ENCODE measurements around the gene COL4A2. TPM values are rescaled to one million over a fixed set of nuclear protein-coding genes. Genes with fewer than 3 reads are reported as not detected.
A peak's percentile ranks its signal among the peaks of the same experiment; 100 is the strongest.

The COL4A2 gene
- polyA plus RNA-seq, 1 donor (not counting 4 experiments of a cell fraction or from before 2014, with no cell fraction given), result 30.7 TPM

DNA sequence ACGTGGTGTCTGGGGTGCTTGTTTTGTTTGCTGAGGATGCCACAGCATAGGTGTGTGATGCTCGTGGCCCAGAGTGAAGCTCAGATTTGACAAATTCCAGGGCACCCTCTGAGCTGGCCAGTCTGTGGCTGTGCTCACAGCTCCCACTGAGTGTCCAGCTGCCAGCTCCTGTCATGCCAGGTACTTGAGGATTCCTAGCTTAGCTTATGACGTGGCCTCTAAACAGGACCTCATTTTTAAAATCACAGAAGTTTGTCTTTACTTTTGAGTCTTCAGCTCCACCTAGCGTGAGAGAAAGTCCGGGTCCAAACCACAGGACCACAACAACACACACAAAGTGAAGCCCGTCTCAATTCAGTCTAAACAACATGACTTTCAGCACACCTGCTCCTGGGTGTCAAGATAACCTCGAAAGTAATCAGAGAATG is 137.2 kb downstream of the COL4A2 start:
- no peak overlapping the region for H3K9ac ChIP-seq (ENCODE audit: control insufficient read depth, extremely low read depth, insufficient read depth, low read length)
- H3K9me1 ChIP-seq (ENCODE audit: control insufficient read depth, extremely low read depth, insufficient read depth, low read length), result peaks cover 2% of the 10 kb centered on the region
- FAIRE-seq (no peak), DNase-seq (ENCODE audit: low read depth, low spot score) (no peak)
- H2AFZ ChIP-seq (ENCODE audit: control insufficient read depth, low read length), result no peak overlapping the region
- H3K9me3 ChIP-seq (ENCODE audit: control insufficient read depth, low read depth, low read length), result no peaks in the 10 kb centered on the region
- H3K27me3 ChIP-seq (ENCODE audit: control insufficient read depth, extremely low read depth, insufficient read depth, low read length), result no peaks in the 10 kb centered on the region
- H3K4me3 ChIP-seq (ENCODE audit: control insufficient read depth in 2 of 3, extremely low read depth in 1 of 3, insufficient read depth in 2 of 3, low read depth in 1 of 3, low read length in 3 of 3), result no peak overlapping the region
- dilution Hi-C loops (cut with MboI; ENCODE audit: extremely low pct_ligation_motif_present, low sequenced_read_pairs), result no loop called here
- no peak for TF ChIP-seq EZH2 (IDR thresholded peaks at IDR 0.05; ENCODE audit: low read length)
- TF ChIP-seq, protein P1, sequence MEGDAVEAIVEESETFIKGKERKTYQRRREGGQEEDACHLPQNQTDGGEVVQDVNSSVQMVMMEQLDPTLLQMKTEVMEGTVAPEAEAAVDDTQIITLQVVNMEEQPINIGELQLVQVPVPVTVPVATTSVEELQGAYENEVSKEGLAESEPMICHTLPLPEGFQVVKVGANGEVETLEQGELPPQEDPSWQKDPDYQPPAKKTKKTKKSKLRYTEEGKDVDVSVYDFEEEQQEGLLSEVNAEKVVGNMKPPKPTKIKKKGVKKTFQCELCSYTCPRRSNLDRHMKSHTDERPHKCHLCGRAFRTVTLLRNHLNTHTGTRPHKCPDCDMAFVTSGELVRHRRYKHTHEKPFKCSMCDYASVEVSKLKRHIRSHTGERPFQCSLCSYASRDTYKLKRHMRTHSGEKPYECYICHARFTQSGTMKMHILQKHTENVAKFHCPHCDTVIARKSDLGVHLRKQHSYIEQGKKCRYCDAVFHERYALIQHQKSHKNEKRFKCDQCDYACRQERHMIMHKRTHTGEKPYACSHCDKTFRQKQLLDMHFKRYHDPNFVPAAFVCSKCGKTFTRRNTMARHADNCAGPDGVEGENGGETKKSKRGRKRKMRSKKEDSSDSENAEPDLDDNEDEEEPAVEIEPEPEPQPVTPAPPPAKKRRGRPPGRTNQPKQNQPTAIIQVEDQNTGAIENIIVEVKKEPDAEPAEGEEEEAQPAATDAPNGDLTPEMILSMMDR (optimal IDR thresholded peaks at IDR 0.05 in 1 of 3, IDR thresholded peaks at IDR 0.05 in 1 of 3, conservative IDR thresholded peaks at IDR 0.05 in 1 of 3; ENCODE audit: extremely low read depth in 1 of 3, insufficient read depth in 2 of 3, low read length in 3 of 3), result no peak
- peaks cover 5 to 13% of the 10 kb centered on the region in 2 experiments for H3K36me3 ChIP-seq (ENCODE audit: control insufficient read depth in 2 of 2, extremely low read depth in 1 of 2, insufficient read depth in 2 of 2, low read length in 2 of 2)
- H3K4me2 ChIP-seq (ENCODE audit: control insufficient read depth, extremely low read depth, insufficient read depth, low read depth, low read length), result no peak overlapping the region
- H4K20me1 ChIP-seq (ENCODE audit: control insufficient read depth, extremely low read depth, insufficient read depth, low read length), result no peaks in the 10 kb centered on the region
- H3K79me2 ChIP-seq (ENCODE audit: control insufficient read depth, insufficient read depth, low read length), result no peaks in the 10 kb centered on the region
- H3K27ac ChIP-seq (ENCODE audit: control insufficient read depth, insufficient read depth, low read length), result no peak overlapping the region
- H3K4me1 ChIP-seq (ENCODE audit: control insufficient read depth, extremely low read depth, insufficient read depth, low read length), result peaks cover 64% of the 10 kb centered on the region

DNA sequence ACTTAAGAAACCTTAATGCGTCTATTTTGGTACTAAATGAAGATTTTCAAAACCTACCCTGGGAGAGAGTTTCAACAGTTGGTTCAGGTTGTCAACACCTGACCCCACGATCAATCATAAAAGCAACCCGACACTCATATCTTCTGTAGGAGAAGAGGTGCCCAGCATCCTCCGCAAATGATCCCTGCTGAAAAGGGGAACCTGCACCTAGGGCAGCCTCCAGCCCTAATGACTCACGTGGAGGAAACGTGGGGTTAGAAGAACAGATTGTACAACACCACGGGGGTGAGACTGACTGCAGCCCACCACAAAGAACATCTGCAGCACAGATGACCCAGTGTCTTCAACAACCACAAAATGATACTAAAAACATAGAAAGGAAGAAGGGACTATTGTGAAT is 138.1 kb downstream of the COL4A2 start:
- Histone ChIP-seq H3K9ac (ENCODE audit: control insufficient read depth, extremely low read depth, insufficient read depth, low read length) (no peak overlapping the region), H4K20me1 (ENCODE audit: control insufficient read depth, extremely low read depth, insufficient read depth, low read length) (no peaks in the 10 kb centered on the region), H3K27ac (ENCODE audit: control insufficient read depth, insufficient read depth, low read length) (no peak overlapping the region), H3K79me2 (ENCODE audit: control insufficient read depth, insufficient read depth, low read length) (no peaks in the 10 kb centered on the region), H2AFZ (ENCODE audit: control insufficient read depth, low read length) (no peak overlapping the region), H3K27me3 (ENCODE audit: control insufficient read depth, extremely low read depth, insufficient read depth, low read length) (no peaks in the 10 kb centered on the region), H3K4me2 (ENCODE audit: control insufficient read depth, extremely low read depth, insufficient read depth, low read depth, low read length) (peak overlapping the region; percentile 16), H3K9me1 (ENCODE audit: control insufficient read depth, extremely low read depth, insufficient read depth, low read length) (peaks cover 2% of the 10 kb centered on the region), H3K4me1 (ENCODE audit: control insufficient read depth, extremely low read depth, insufficient read depth, low read length) (peaks cover 64% of the 10 kb centered on the region), H3K9me3 (ENCODE audit: control insufficient read depth, low read depth, low read length) (no peaks in the 10 kb centered on the region), H3K4me3 (ENCODE audit: control insufficient read depth in 2 of 3, extremely low read depth in 1 of 3, insufficient read depth in 2 of 3, low read depth in 1 of 3, low read length in 3 of 3) (no peak overlapping the region), H3K36me3 (ENCODE audit: control insufficient read depth in 2 of 2, extremely low read depth in 1 of 2, insufficient read depth in 2 of 2, low read length in 2 of 2) (peaks cover 5 to 13% of the 10 kb centered on the region in 2 experiments)
- dilution Hi-C loops (cut with MboI; ENCODE audit: extremely low pct_ligation_motif_present, low sequenced_read_pairs), result no loop called here
- TF ChIP-seq EZH2 (IDR thresholded peaks at IDR 0.05; ENCODE audit: low read length), result no peak
- TF ChIP-seq, protein P1 (optimal IDR thresholded peaks at IDR 0.05 in 1 of 3, IDR thresholded peaks at IDR 0.05 in 1 of 3, conservative IDR thresholded peaks at IDR 0.05 in 1 of 3; ENCODE audit: extremely low read depth in 1 of 3, insufficient read depth in 2 of 3, low read length in 3 of 3), result no peak
- peak; percentile 44 for FAIRE-seq
- no peak for DNase-seq (ENCODE audit: low read depth, low spot score)

All from keratinocyte (primary cell).